Trophoblast cell (in vitro differentiated cells and primary cell): ENCODE measurements around the gene KIF5C.

Experiments
- DNase-seq, 2 donors: peaks; one replicate each; pipeline ENCODE4 v3.0.0-alpha.2; 2016
- H2AFZ ChIP-seq: 2 replicates; pipeline ENCODE4 v1.6.1; 2013; ENCODE audit warnings: low read length, moderate library complexity, mild to moderate bottlenecking; ENCODE audit not compliant: insufficient read depth, poor library complexity
- H2AK5ac ChIP-seq: 2 replicates; pipeline ENCODE4 v1.6.1; 2013; ENCODE audit warnings: mild to moderate bottlenecking, low read length
- H2BK120ac ChIP-seq: 2 replicates; pipeline ENCODE4 v1.6.1; 2013; ENCODE audit warnings: low read length, mild to moderate bottlenecking, moderate library complexity; ENCODE audit not compliant: insufficient read depth, poor library complexity
- H2BK12ac ChIP-seq: 2 replicates; pipeline ENCODE4 v1.6.1; 2013; ENCODE audit warnings: mild to moderate bottlenecking, low read length, moderate library complexity
- H2BK5ac ChIP-seq: 2 replicates; pipeline ENCODE4 v1.6.1; 2013; ENCODE audit warnings: low read length, low read depth, moderate library complexity, mild to moderate bottlenecking; ENCODE audit not compliant: poor library complexity
- H3K14ac ChIP-seq: 2 replicates; pipeline ENCODE4 v1.6.1; 2013; ENCODE audit warnings: mild to moderate bottlenecking, low read length
- H3K18ac ChIP-seq: 2 replicates; pipeline ENCODE4 v1.6.1; 2013; ENCODE audit warnings: mild to moderate bottlenecking, low read length
- H3K23ac ChIP-seq: 2 replicates; pipeline ENCODE4 v1.6.1; 2013; ENCODE audit warnings: low read length
- H3K27ac ChIP-seq: 2 replicates; pipeline ENCODE4 v1.5.1; 2013; ENCODE audit warnings: low read depth, mild to moderate bottlenecking, inconsistent platforms, low read length, moderate library complexity
- H3K27me3 ChIP-seq: 2 replicates; pipeline ENCODE4 v1.6.1; 2013; ENCODE audit warnings: inconsistent platforms, mild to moderate bottlenecking, low read length, moderate library complexity; ENCODE audit not compliant: insufficient read depth
- H3K36me3 ChIP-seq, 2 experiments: 1 replicate in 1 of 2; 2 replicates in 1 of 2; pipeline ENCODE4 v1.6.1; 2013; ENCODE audit warnings: low read length in 2 of 2, mild to moderate bottlenecking in 2 of 2, moderate library complexity in 1 of 2; ENCODE audit not compliant: insufficient read depth in 2 of 2, control insufficient read depth in 1 of 2
- H3K4ac ChIP-seq: 2 replicates; pipeline ENCODE4 v1.6.1; 2013; ENCODE audit warnings: low read depth, mild to moderate bottlenecking, low read length, moderate library complexity
- H3K4me1 ChIP-seq, 2 experiments: 1 replicate in 1 of 2; 2 replicates in 1 of 2; pipeline ENCODE4 v1.6.1; 2013; ENCODE audit warnings: low read length in 2 of 2, mild to moderate bottlenecking in 2 of 2, moderate library complexity in 1 of 2; ENCODE audit not compliant: insufficient read depth in 2 of 2, control insufficient read depth in 1 of 2
- H3K4me2 ChIP-seq: 2 replicates; pipeline ENCODE4 v1.6.1; 2013; ENCODE audit warnings: inconsistent platforms, mild to moderate bottlenecking, low read length, moderate library complexity
- H3K4me3 ChIP-seq: 2 replicates; pipeline ENCODE4 v1.5.1; 2013; ENCODE audit warnings: mild to moderate bottlenecking, low read depth, low read length, inconsistent platforms
- H3K79me1 ChIP-seq: one replicate; pipeline ENCODE4 v1.6.1; 2013; ENCODE audit warnings: low read length
- H3K79me2 ChIP-seq: 2 replicates; pipeline ENCODE4 v1.6.1; 2013; ENCODE audit warnings: low read length, mild to moderate bottlenecking; ENCODE audit not compliant: control insufficient read depth, insufficient read depth, poor library complexity
- H3K9ac ChIP-seq: 2 replicates; pipeline ENCODE4 v1.6.1; 2013; ENCODE audit warnings: mild to moderate bottlenecking, low read length
- H3K9me3 ChIP-seq: 2 replicates; pipeline ENCODE4 v1.6.1; 2013; ENCODE audit warnings: low read depth, mild to moderate bottlenecking, control low read depth, inconsistent platforms, low read length; ENCODE audit not compliant: insufficient read depth
- H4K12ac ChIP-seq: 2 replicates; pipeline ENCODE4 v1.6.1; 2013; ENCODE audit warnings: low read depth, mild to moderate bottlenecking, low read length, moderate library complexity
- H4K8ac ChIP-seq: 2 replicates; pipeline ENCODE4 v1.6.1; 2013; ENCODE audit warnings: low read depth, mild to moderate bottlenecking, low read length, moderate library complexity
- H4K91ac ChIP-seq: one replicate; pipeline ENCODE4 v1.6.1; 2013; ENCODE audit warnings: low read depth, mild to moderate bottlenecking, low read length, moderate library complexity
- WGBS: extraction: QIAGEN DNeasy Blood & Tissue Kit; methylation state at CpG from one replicate; pipeline ENCODE4 v1.1.7; 2013; ENCODE audit warnings: missing lambda C conversion rate; ENCODE audit not compliant: insufficient read length, insufficient coverage; ENCODE audit errors: extremely low coverage; 5-methylcytosine and 5-hydroxymethylcytosine counted together

Gene KIF5C

DNA sequence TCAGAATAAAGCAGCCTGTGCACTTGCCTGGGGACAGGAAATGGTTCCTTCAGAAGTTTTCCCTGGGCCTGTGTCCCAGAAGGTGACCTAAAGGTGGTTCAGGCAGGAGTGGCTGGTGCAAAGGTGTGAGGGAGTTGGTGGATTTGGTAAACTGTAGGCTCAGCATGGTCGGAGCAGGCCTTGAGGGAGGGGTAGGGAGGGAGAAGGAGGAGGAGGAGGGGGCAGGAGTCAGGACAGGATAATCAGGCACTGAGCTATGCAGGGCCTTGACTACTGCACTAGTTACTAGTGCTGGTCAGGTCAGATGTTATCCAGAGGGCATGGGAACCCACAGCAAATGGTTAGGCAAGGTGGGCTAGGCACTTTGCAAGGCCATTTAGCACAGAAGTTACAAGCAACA is 184.8 kb downstream of the KIF5C start:
- Histone ChIP-seq H4K91ac (no peak overlapping the region), H2BK5ac (no peak overlapping the region), H3K79me2 (peaks cover 2% of the 10 kb centered on the region), H3K4me1 (peaks cover 15 to 30% of the 10 kb centered on the region in 2 experiments), H3K23ac (no peak overlapping the region), H4K8ac (no peak overlapping the region), H3K4me3 (no peak overlapping the region), H2AFZ (no peak overlapping the region), H3K27me3 (no peaks in the 10 kb centered on the region), H3K14ac (no peak overlapping the region), H3K9me3 (no peaks in the 10 kb centered on the region), H2AK5ac (no peak overlapping the region), H3K79me1 (peaks cover 3% of the 10 kb centered on the region), H3K9ac (no peak overlapping the region), H3K18ac (peak overlapping the region; percentile 37), H3K27ac (no peak overlapping the region), H4K12ac (no peak overlapping the region), H2BK120ac (peak overlapping the region; percentile 8), H2BK12ac (no peak overlapping the region), H3K4me2 (no peak overlapping the region), H3K4ac (no peak overlapping the region), H3K36me3 (peaks cover 0 to 1% of the 10 kb centered on the region in 2 experiments)
- no CpG with 5 or more reads among the region's 1 CpG for WGBS
- DNase-seq: no peak

DNA sequence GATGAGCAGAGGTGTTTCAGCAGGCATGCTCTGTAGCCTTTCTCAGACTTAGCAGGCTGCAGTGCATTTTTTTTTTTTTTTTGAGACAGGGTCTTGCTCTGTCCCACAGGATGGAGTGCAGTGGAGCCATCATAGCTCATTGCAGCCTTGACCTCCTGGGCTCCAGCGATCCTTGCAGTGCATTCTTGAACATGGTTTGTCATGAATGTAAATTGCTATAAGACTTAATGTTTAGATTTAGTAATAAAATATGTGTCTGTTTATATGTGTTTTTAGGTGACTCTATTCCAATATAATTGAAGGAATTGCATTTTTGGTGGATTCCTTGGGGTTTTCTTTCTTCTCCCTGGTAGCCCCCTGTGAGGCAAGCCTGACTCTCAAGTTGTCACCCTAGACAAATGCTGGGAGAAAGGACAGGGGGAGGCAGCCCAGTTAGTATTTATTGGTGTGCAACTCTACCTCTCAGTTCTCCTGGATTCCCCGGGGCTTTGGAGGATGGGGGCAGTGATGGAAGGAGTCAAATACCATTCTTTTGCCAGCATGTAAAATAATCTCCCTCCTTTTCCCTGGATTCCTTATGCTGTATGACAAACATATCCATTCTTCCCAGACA is 186.2 kb downstream of the KIF5C start:
- no CpG with 5 or more reads among the region's 2 CpGs for WGBS
- Histone ChIP-seq H4K12ac (no peak overlapping the region), H3K79me2 (peaks cover 2% of the 10 kb centered on the region)

DNA sequence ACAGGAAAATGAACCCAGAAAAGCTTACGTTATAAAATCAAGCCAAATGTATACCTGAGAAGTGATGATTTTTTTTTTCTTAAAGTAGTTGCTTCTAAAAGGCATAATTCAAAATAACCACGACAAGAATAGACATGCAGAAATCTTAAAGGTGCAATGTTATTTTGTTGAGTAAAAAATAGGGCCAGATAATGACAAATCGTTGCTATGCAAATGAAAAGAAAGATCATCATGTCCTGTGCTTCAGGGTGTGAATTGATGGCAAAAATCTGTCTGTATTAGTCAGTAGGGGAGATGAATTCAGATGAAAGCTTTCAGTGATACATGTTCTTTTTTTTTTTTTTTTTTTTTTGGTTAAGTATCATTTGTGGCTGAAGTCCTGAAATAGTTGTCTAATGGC is 187.5 kb downstream of the KIF5C start:
- Histone ChIP-seq H4K8ac (no peak overlapping the region), H2BK12ac (no peak overlapping the region), H3K27me3 (no peaks in the 10 kb centered on the region), H3K79me1 (peaks cover 3% of the 10 kb centered on the region), H3K4me3 (no peak overlapping the region), H2BK5ac (no peak overlapping the region), H3K4me1 (peaks cover 16 to 28% of the 10 kb centered on the region in 2 experiments), H3K23ac (no peak overlapping the region), H3K27ac (no peak overlapping the region), H2BK120ac (no peak overlapping the region), H3K79me2 (peaks cover 2% of the 10 kb centered on the region), H3K14ac (no peak overlapping the region), H4K12ac (no peak overlapping the region), H3K4me2 (no peak overlapping the region), H3K18ac (no peak overlapping the region), H4K91ac (no peak overlapping the region), H2AK5ac (no peak overlapping the region), H3K36me3 (peaks cover 0 to 1% of the 10 kb centered on the region in 2 experiments), H3K9ac (no peak overlapping the region), H2AFZ (no peak overlapping the region), H3K9me3 (no peaks in the 10 kb centered on the region), H3K4ac (no peak overlapping the region)
- WGBS: no CpG with 5 or more reads among the region's 3 CpGs
- no peak for DNase-seq

More for the DNA sequence above, 186.2 kb downstream of the KIF5C start:
- no peak overlapping the region for H3K23ac ChIP-seq
- no peak overlapping the region for H3K4me2 ChIP-seq
- H3K36me3 ChIP-seq: peaks cover 0 to 1% of the 10 kb centered on the region in 2 experiments
- no peak overlapping the region for H4K8ac ChIP-seq
- H4K91ac ChIP-seq: no peak overlapping the region
- H3K4ac ChIP-seq: peak overlapping the region; percentile 23
- H3K27me3 ChIP-seq: no peaks in the 10 kb centered on the region
- H2BK5ac ChIP-seq: no peak overlapping the region
- DNase-seq: peak in 1 of 2 donors; percentile 41
- no peak overlapping the region for H3K14ac ChIP-seq
- H2AK5ac ChIP-seq: no peak overlapping the region
- no peak overlapping the region for H3K18ac ChIP-seq
- H3K27ac ChIP-seq: no peak overlapping the region
- no peak overlapping the region for H2BK120ac ChIP-seq
- H2BK12ac ChIP-seq: no peak overlapping the region
- H2AFZ ChIP-seq: no peak overlapping the region
- no peak overlapping the region for H3K4me3 ChIP-seq
- H3K9me3 ChIP-seq: no peaks in the 10 kb centered on the region
- H3K9ac ChIP-seq: no peak overlapping the region
- H3K4me1 ChIP-seq: peaks cover 16 to 31% of the 10 kb centered on the region in 2 experiments
- H3K79me1 ChIP-seq: peaks cover 3% of the 10 kb centered on the region

DNA sequence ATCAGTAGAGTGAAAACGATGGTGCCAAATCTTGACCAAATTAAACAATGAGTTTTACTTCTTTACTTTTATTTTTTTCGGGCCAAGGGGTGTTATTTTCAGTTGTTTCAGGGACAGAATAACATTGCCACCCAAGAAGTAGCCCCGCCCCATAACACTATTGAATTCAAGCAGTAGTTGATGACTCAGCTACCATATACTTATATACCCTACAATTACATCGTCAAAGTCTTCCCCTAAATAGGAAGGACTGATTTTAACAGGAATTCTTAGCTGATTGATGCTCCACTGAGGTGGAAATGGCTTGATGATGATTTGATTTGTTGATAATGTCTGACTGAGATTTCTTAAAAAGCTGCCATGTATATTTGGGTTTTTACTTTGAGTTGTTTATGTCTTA is 188.2 kb downstream of the KIF5C start:
- Histone ChIP-seq H3K4ac (no peak overlapping the region), H4K91ac (no peak overlapping the region), H3K27me3 (no peaks in the 10 kb centered on the region), H4K8ac (no peak overlapping the region), H3K4me3 (no peak overlapping the region), H3K27ac (no peak overlapping the region), H3K79me2 (peaks cover 2% of the 10 kb centered on the region), H3K79me1 (peaks cover 5% of the 10 kb centered on the region), H3K4me1 (peaks cover 16 to 28% of the 10 kb centered on the region in 2 experiments), H3K23ac (no peak overlapping the region), H2BK120ac (no peak overlapping the region), H2BK12ac (no peak overlapping the region), H2AK5ac (no peak overlapping the region), H2BK5ac (no peak overlapping the region), H3K4me2 (no peak overlapping the region), H3K18ac (no peak overlapping the region), H2AFZ (no peak overlapping the region), H3K9ac (no peak overlapping the region), H3K9me3 (no peaks in the 10 kb centered on the region), H4K12ac (no peak overlapping the region), H3K14ac (no peak overlapping the region), H3K36me3 (no peaks in the 10 kb centered on the region)
- DNase-seq: no peak
- no CpG with 5 or more reads among the region's 4 CpGs for WGBS
